Body of pancreas (tissue), 4 donors: ENCODE results near the gene STAT5A.

ENCODE experiments used
- CTCF ChIP-seq, 7 experiments: fragments of 450-650 bp in 4 of 7; fragments of 200-600 bp in 3 of 7; sonication (generic) in 3 of 7; IDR thresholded peaks; one replicate each; pipeline ENCODE4 v1.5.1; 2016 to 2019; ENCODE audit warnings: antibody characterized with exemption in 7 of 7
- POLR2A ChIP-seq, 3 donors: fragments of 450-650 bp; IDR thresholded peaks; one replicate each; pipeline ENCODE4 v1.6.1; 2016; ENCODE audit warnings: antibody characterized with exemption in 3 of 3, mild to moderate bottlenecking in 2 of 3

- TF ChIP-seq POLR2A (IDR thresholded peaks at IDR 0.05) (no peak), CTCF (IDR thresholded peaks at IDR 0.05) (no peak)
Observed at GRCh38 chr17:42255445-42255844, 32.9 kb upstream of the STAT5A start.
